Fibroblast of villous mesenchyme (primary cell): ENCODE results near the gene CCDC74B. TPM values are rescaled to one million over a fixed set of nuclear protein-coding genes. Genes with fewer than 3 reads are reported as not detected.
"Not testable (repeated sequence)": the region's sequence is repeated elsewhere in the genome, so short reads cannot be mapped to it uniquely, and the experiment has no call there.

Experiments used
- DNase-seq: peaks from one replicate; pipeline ENCODE4 v3.0.0-alpha.2; 2010; ENCODE audit warnings: low read depth
- H3K4me3 ChIP-seq: 2 replicates; pipeline ENCODE4 v1.5.1; 2011; ENCODE audit warnings: low read depth, mild to moderate bottlenecking, low read length
- CTCF ChIP-seq: IDR thresholded peaks from 2 replicates; pipeline ENCODE4 v1.5.1; 2012; ENCODE audit warnings: low read depth, mild to moderate bottlenecking, low read length; ENCODE audit not compliant: insufficient read depth
- total RNA-seq: library from RNA; depleted of rRNA; stranded (reverse); fragments of >200 nt; gene quantifications from 2 replicates; pipeline ENCODE4 v1.2.3, GENCODE V29; 2012

The CCDC74B gene
- total RNA-seq, 1 donor: 4.3 TPM

GRCh38 chr2:130185436-130185835, 40.5 kb upstream of the CCDC74B start:
- no peak for TF ChIP-seq CTCF
- DNase-seq: no peak
- H3K4me3 ChIP-seq: no peak overlapping the region

- DNase-seq: peak; percentile 21
- H3K4me3 ChIP-seq: peak overlapping the region; percentile 61
- no peak for TF ChIP-seq CTCF
Observed at GRCh38 chr2:130183512-130184373, 38.8 kb upstream of the CCDC74B start.

GRCh38 chr2:130182826-130183511, 38.1 kb upstream of the CCDC74B start:
- peak; percentile 15 for DNase-seq
- H3K4me3 ChIP-seq: peak overlapping the region; percentile 61

GRCh38 chr2:130181880-130182682, 37.2 kb upstream of the CCDC74B start, which contains the start of gene MZT2B:
MZT2B (plus strand) TSS chr2:130182262; CDS start chr2:130182283, 21 bp downstream.
- TF ChIP-seq CTCF: peak; percentile 62
- DNase-seq: peak; percentile 79
- peak within 1 kb of the TSS; percentile 93 for H3K4me3 ChIP-seq

- TF ChIP-seq CTCF: no peak
- peak within 1 kb of the TSS; percentile 93 for H3K4me3 ChIP-seq
- peak; percentile 97 for DNase-seq
Observed at GRCh38 chr2:130181325-130181879, 36.5 kb upstream of the CCDC74B start, which contains the start of gene SMPD4. SMPD4 (minus strand) TSS chr2:130181602; CDS start chr2:130176592, 5,010 bp downstream.

GRCh38 chr2:130180404-130181324, 35.8 kb upstream of the CCDC74B start:
- peak overlapping the region; percentile 93 for H3K4me3 ChIP-seq
- peak; percentile 38 for DNase-seq

GRCh38 chr2:130174866-130175265, 30.0 kb upstream of the CCDC74B start:
- not testable (repeated sequence) for DNase-seq, H3K4me3 ChIP-seq
